NOMO-1 treated with DMSO at 0.1 percent for 48 hours (cell line): ENCODE data around the gene THADA.

Experiments
- DNase-seq: peaks from one replicate; lab custom pipeline; 2025; ENCODE audit not compliant: unreplicated experiment; lab: John Stamatoyannopoulos, UW

The THADA gene

GRCh38 chr2:43216629-43217028 lies 379.2 kb downstream of the THADA start:
- DNase-seq, result no peak

GRCh38 chr2:43215673-43216255 lies 380.1 kb downstream of the THADA start:
- DNase-seq, result no peak

DNA sequence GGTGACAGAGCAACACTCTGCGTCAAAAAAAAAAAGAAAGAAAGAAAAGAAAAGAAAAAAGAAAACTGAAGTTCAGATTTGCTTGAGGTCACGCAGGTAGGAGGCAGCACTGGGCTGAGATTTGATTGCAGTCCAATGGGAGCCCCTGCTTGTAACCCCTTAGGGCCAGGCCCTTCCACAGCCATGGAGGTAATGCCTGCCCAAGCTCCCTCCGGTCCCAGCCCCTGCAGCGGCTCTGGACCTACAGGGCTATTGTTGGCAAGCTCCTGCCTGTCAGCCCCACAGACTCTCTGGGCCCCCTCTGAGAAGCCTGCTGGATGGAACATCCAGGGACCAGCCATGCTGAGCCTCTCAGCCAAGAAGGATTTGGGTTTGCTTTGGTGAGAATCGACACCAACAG lies 381.6 kb downstream of the THADA start:
- no peak for DNase-seq

- DNase-seq, result peak; percentile 98
Observed at GRCh38 chr2:43212931-43213330, 382.9 kb downstream of the THADA start.

- no peak for DNase-seq
Observed at GRCh38 chr2:43212216-43212835, 383.5 kb downstream of the THADA start.

GRCh38 chr2:43210467-43211303 lies 385.2 kb downstream of the THADA start:
- DNase-seq, result peak; percentile 90

- DNase-seq, result no peak
Observed at GRCh38 chr2:43210125-43210466, 385.7 kb downstream of the THADA start.

DNA sequence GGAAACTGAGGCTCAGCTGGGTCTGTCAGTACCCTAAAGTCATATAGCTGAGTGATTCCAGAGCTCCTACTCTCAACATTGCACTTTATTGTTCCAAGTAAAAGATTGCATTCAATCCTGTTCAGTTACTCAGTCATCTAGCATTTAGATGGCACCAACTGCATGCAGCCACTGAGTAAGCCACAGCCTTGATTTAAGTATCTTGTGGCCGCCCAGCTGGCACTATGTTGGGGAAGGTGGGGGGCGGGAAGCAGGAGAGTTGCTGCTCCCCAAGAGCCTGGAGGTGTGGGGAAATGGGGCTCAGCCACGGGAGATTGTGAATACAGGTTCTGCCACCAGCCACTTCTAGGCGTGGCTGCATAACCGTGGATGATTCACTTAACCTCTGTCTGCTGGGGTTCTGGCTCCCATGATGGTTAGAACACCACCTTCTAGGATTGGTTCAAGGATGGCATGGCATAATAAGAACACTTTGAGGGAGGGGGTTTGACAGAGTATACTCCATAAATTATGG lies 386.6 kb downstream of the THADA start:
- no peak for DNase-seq

GRCh38 chr2:43207553-43208300 lies 388.1 kb downstream of the THADA start:
- DNase-seq, result no peak

DNA sequence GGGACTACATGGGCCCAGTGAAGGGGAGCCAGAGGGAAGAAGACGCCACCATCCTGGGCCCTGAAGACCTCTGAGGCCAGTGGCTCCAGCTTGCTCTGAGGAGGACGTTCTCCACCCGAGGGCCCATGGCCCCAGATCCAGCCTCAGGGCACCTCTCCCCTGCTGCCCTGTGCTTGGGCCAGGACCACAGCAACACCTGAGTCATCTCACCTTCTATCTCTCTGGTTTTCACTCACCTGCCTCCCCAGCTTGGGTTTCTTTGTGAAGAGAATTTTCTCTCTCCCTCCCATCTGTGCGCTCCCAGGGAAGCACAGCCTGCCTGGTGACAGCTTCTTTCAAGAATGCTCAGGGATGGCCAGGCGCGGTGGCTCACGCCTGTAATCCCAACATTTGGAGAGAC lies 389.2 kb downstream of the THADA start:
- no peak for DNase-seq

GRCh38 chr2:43203373-43203772 lies 392.5 kb downstream of the THADA start:
- no peak for DNase-seq

DNA sequence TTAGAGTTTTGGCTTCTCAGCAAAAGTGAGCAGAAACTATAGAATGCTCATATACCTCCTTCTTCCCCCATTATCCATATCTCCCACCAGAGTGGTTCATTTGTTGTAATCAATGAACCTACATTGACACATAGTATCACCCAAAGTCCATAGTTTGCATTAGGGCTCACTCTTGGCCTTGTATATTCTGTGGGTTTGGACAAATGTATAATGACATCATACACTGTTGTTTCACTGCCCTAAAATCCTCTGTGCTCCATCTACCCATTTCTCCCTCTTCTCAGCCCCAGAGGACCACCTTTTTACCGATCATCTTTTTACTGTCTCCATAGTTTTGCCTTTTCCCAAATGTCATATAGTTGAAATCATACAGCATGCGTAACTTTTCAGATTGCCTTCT lies 393.5 kb downstream of the THADA start:
- DNase-seq, result no peak

- DNase-seq, result no peak
Observed at GRCh38 chr2:43201497-43201896, 394.3 kb downstream of the THADA start.

DNA sequence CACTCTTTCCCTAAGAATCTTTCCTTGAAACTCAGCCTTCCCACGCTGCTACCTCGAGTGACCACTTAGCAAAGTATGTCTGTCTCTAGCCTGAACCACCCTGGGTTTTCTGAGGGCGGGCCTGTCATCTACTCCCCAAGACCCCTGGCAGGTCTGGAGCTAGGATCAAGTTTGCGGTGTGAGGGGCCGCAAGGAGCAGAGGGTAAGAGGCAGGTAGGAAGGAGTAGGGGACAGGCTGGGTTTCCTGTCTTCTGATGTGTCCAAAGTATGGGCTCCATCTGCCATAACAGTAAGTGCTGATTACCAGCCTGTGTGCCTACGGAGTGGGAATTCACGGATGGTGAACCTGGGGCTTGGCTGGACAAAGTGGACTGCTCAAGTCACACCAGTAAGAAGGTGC lies 394.8 kb downstream of the THADA start:
- DNase-seq, result no peak

- DNase-seq, result no peak
Observed at GRCh38 chr2:43199492-43200488, 396.0 kb downstream of the THADA start.

GRCh38 chr2:43198263-43198662 lies 397.6 kb downstream of the THADA start:
- DNase-seq, result no peak

DNA sequence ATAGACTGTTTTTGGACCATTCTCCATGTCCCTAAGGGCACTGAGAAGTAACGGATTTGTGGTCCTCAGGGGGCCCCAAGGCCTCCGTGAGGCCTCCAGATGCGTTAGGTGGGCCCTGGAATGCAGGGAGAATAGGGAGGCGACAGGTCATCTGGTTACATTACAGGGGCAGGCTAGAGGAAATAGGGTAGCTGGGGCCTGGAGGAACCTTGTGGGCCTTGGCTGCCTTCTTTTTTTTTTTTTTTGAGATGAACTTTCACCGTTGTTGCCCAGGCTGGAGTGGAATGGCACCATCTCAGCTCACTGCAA lies 398.3 kb downstream of the THADA start:
- no peak for DNase-seq

- DNase-seq, result no peak
Observed at GRCh38 chr2:43196768-43197587, 398.9 kb downstream of the THADA start.

DNA sequence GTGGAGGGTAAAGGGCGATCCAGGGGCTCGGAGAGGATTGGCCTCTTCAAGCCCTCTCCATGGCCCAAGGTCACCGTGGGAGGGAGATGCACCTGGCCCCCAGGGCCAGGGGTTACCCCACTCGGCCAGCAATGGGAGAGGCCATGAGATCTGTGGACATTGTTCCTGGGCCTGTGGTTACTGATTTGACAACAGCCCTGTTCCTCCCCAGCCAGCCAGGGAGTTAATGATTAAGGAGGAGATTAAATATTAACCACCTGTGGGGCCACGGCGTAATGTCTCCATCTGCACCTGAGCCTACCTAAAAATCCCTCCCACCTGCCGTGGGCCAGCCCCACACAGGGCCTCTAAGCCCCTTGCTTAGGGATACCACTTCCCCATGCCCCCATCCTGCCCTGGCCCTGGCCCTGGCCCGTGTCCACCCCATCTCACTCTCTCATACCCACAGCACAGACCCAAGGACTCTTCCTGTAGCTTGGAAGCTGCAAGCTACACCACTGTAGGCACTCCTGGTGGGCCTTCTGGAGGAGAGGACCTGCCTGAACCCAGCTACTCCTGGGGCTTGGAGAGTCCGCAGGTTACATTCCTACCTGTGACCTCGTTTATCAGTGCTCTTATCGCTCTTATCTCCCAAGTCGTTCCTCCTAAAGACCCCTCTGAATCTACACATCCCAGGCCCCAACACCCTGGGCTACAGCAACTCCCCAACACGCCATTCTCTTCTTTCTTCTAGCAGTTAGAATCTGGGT lies 401.5 kb downstream of the THADA start:
- DNase-seq, result no peak
